ENCODE data around the gene ZDHHC14.

DNA sequence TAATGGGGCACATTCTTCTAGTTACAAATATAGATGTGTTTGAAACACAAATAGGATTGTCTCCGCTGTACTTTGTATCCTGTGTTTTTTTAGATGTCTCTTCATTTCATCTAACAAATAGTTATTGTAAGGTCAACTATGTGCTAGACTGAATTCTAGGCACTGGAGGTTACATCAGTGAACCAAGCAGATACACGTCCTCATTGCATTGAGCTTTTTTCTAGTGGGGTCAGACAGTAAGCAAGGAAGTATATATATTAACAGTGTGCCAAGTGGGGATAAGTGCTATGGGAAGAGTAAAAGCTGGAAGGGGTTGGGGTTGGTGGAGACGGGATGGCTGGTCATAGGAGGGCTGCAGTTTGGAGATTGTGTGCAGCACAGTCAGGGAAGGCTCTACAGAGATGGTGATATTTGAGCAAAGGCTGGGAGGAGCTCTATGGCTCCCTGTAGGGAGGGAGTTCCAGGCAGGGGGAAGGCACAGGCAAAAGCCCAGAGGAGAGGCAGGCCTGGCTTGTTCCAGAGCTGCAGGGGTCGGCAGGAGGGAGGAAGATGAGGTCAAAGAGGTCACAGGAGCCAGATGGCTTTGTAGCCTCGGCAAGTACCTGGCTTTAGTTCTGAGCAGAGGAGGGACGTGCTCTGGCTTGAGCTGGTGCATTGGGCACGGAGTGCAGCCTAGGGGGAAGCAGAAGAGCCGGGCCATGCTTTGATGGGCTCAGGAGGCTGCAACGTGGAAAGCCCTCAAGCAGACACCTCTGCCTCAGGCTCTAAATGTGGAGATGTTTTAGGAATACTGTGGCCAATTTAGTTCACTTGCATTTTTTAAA, 152.3 kb downstream of the ZDHHC14 start:
- TF ChIP-seq, protein P1, sequence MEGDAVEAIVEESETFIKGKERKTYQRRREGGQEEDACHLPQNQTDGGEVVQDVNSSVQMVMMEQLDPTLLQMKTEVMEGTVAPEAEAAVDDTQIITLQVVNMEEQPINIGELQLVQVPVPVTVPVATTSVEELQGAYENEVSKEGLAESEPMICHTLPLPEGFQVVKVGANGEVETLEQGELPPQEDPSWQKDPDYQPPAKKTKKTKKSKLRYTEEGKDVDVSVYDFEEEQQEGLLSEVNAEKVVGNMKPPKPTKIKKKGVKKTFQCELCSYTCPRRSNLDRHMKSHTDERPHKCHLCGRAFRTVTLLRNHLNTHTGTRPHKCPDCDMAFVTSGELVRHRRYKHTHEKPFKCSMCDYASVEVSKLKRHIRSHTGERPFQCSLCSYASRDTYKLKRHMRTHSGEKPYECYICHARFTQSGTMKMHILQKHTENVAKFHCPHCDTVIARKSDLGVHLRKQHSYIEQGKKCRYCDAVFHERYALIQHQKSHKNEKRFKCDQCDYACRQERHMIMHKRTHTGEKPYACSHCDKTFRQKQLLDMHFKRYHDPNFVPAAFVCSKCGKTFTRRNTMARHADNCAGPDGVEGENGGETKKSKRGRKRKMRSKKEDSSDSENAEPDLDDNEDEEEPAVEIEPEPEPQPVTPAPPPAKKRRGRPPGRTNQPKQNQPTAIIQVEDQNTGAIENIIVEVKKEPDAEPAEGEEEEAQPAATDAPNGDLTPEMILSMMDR (IDR thresholded peaks at IDR 0.05), result no peak
- no peak for TF ChIP-seq EP300 (IDR thresholded peaks at IDR 0.05)
